Heart right ventricle (tissue), 16 donors: Measurements from ENCODE around the gene ALKBH3. TPM values are rescaled to one million over a fixed set of nuclear protein-coding genes. Genes with fewer than 3 reads are reported as not detected.

Experiments
- ATAC-seq, 8 donors: fragments of 200-7000 bp; cut with Tn5 transposase; one replicate each; pipeline ENCODE4 v1.9.1; 2020; ENCODE audit warnings: mild to moderate bottlenecking in 8 of 8, moderate library complexity in 8 of 8, moderate number of reproducible peaks in 1 of 8
- DNase-seq, 2 donors: peaks; one replicate each; pipeline ENCODE4 v3.0.0-alpha.2; 2020
- H3K27ac ChIP-seq, 10 donors: fragments of 200-600 bp; sonication (generic) in 2 of 10; one replicate each; pipeline versions ENCODE4 v1.5.0 to v1.8.0; 2020 to 2022; ENCODE audit warnings: mild to moderate bottlenecking in 3 of 10
- H3K27me3 ChIP-seq, 7 donors: fragments of 200-600 bp; one replicate each; pipeline ENCODE4 v1.8.0; 2021 to 2022; ENCODE audit warnings: mild to moderate bottlenecking in 2 of 7
- H3K36me3 ChIP-seq, 9 donors: fragments of 200-600 bp; sonication (generic) in 1 of 9; one replicate each; pipeline versions ENCODE4 v1.5.0 to v1.8.0; 2020 to 2022; ENCODE audit warnings: mild to moderate bottlenecking in 2 of 9
- H3K4me1 ChIP-seq, 9 donors: fragments of 200-600 bp; sonication (generic) in 1 of 9; one replicate each; pipeline versions ENCODE4 v1.5.0 to v1.8.0; 2020 to 2022; ENCODE audit warnings: mild to moderate bottlenecking in 4 of 9
- H3K4me3 ChIP-seq, 10 donors: fragments of 200-600 bp; sonication (generic) in 2 of 10; one replicate each; pipeline versions ENCODE4 v1.5.0 to v1.8.0; 2020 to 2022; ENCODE audit warnings: mild to moderate bottlenecking in 7 of 10, moderate library complexity in 2 of 10
- H3K9me3 ChIP-seq, 11 donors: fragments of 200-600 bp in 10 of 11; sonication (generic) in 2 of 11; one replicate each; pipeline versions ENCODE4 v1.5.0 to v1.8.0; 2013 to 2022; ENCODE audit warnings: mild to moderate bottlenecking in 2 of 11, control low read depth in 1 of 11, moderate library complexity in 1 of 11
- WGBS, 2 donors: extraction: QIAGEN DNeasy Blood & Tissue Kit; methylation state at CpG; one replicate each; pipeline ENCODE4 v1.1.7; 2013; ENCODE audit warnings: inconsistent platforms in 1 of 2; 5-methylcytosine and 5-hydroxymethylcytosine counted together
- intact Hi-C, 10 donors: fragments of 100-400 bp; cut with DNase I; formaldehyde crosslinking; loops; one replicate each; pipeline versions ENCODE4 v1.11.1 to v1.14.2; 2022
- polyA plus RNA-seq, 2 donors: library from polyadenylated mRNA; stranded (reverse); fragments of 200-250 nt; gene quantifications; one replicate each; pipeline ENCODE4 v1.2.3, GENCODE V29; 2013
- total RNA-seq, 10 donors: library from RNA; stranded (reverse); fragmentation: NEBNext Ultra II Directional in 3 of 10; extraction: Animal tissue kit (Norgen Biotek cat#: 25700) in 3 of 10; gene quantifications; one replicate each; pipeline versions ENCODE4 v1.2.1 to v1.2.4, GENCODE V29; 2021 to 2023
- TF ChIP-seq, protein P1 (sequence below), 9 donors: fragments of 200-600 bp; sonication (generic) in 2 of 9; IDR thresholded peaks; one replicate each; pipeline versions ENCODE4 v1.5.0 to v1.8.0; 2021 to 2022; ENCODE audit warnings: antibody characterized with exemption in 9 of 9, mild to moderate bottlenecking in 5 of 9, moderate library complexity in 1 of 9
- donor health status: Arrhythmogenic right ventricular cardiomyopathy.
- donor health status: ischemic (EF 13 %, LVEDD 7.1; RV severe dilation, severe dysfunction).
- donor health status: healthy with polysubstance abuse.
- donor health status: DM: no; HTN: yes; CAD: no.
- donor health status: DM: no; HTN: no; CAD: no.
- donor health status: ischemic (EF 25% LVEDD 6.9; RV normal size, moderate dysfunction).
- donor health status: ischemic (EF 25% LVEDD 5.7; RV mildly dilated, moderate dysfunction).
- donor health status: healthy.
- donor health status: DM: yes; HTN: yes; CAD: no.
- donor health status: Ischemic cardiomyopathy.
- donor health status: ischemic (EF 35%, LVEDD 5.7; RV mildly dilated, moderate dysfunction).
- donor health status: nonischemic (EF 11% LVEDD 7.7; RV severe dilation, severe dysfunction).
- donor health status: DM: yes; HTN: yes; CAD: no.
- donor health status: PGD.
- donor health status: ischemic (EF 29% LVEDD 5.4; RV normal size, mild dysfunction).
- donor health status: nonischemic (EF 23%, LVEDD 6.1; RV moderate dilation, normal function).

ALKBH3 gene
- total and polyA plus RNA-seq, 12 donors = 9.2 to 20.5 (median 18.4) TPM

DNA sequence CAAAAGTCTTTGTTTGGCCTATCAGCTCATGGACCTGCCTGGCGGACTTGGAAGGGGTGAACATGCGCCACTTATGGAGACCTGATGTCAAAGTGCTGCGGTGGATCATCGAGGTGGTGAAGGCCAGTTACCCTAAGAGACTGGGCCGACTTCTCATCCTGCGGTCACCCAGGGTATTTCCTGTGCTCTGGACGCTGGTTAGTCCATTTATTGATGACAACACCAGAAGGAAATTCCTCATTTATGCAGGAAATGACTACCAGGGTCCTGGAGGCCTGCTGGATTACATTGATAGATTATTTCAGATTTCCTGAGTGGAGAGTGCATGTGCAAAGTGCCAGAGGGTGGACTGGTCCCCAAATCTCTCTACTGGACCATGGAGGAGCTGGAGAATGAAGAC, 17.9 kb downstream of the ALKBH3 start:
- DNase-seq = no peak
- Histone ChIP-seq H3K27me3 (no peaks in the 10 kb centered on the region), H3K4me1 (no peaks in the 10 kb centered on the region), H3K4me3 (no peak overlapping the region), H3K9me3 (no peaks in the 10 kb centered on the region), H3K36me3 (peaks cover 0 to 99% (median 43%) of the 10 kb centered on the region in 9 donors), H3K27ac (no peak overlapping the region)
- intact Hi-C loops = loop anchor here in 1 of 10 donors (5.0 kb wide), 1 partner anchor 34 kb away; no protein-coding TSS in a partner anchor
- WGBS, 2 donors = 80 to 84% methylated on average over 7 of the region's 7 CpGs
- ATAC-seq = no peak
- TF ChIP-seq, protein P1, sequence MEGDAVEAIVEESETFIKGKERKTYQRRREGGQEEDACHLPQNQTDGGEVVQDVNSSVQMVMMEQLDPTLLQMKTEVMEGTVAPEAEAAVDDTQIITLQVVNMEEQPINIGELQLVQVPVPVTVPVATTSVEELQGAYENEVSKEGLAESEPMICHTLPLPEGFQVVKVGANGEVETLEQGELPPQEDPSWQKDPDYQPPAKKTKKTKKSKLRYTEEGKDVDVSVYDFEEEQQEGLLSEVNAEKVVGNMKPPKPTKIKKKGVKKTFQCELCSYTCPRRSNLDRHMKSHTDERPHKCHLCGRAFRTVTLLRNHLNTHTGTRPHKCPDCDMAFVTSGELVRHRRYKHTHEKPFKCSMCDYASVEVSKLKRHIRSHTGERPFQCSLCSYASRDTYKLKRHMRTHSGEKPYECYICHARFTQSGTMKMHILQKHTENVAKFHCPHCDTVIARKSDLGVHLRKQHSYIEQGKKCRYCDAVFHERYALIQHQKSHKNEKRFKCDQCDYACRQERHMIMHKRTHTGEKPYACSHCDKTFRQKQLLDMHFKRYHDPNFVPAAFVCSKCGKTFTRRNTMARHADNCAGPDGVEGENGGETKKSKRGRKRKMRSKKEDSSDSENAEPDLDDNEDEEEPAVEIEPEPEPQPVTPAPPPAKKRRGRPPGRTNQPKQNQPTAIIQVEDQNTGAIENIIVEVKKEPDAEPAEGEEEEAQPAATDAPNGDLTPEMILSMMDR (IDR thresholded peaks at IDR 0.05) = no peak

DNA sequence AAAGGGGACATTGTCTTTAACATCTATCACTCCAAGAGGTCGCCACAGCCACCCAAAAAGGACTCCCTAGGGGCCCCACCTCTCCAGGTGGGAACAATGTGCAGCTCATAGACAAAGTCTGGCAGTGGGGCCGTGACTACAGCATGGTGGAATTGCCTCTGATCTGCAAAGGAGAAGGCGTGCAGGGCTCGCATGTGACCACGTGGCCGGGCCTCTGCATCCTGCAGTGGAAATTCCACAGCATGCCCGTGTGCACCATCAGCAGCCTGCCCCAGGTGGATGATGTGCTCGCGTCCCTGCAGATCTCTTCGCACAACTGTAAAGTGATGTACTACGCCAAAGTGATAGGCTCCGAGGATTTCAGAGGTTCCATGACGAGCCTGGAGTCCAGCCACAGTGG, 18.5 kb downstream of the ALKBH3 start:
- peaks cover 0 to 2% (median 0%) of the 10 kb centered on the region in 9 donors for H3K4me1 ChIP-seq
- intact Hi-C loops = loop anchor here in 1 of 10 donors (5.0 kb wide), 1 partner anchor 33 kb away; no protein-coding TSS in a partner anchor
- ATAC-seq = no peak
- TF ChIP-seq, protein P1 (IDR thresholded peaks at IDR 0.05) = no peak
- H3K27ac ChIP-seq = no peak overlapping the region
- 88 to 90% methylated on average over 13 of the region's 13 CpGs for WGBS, 2 donors
- H3K4me3 ChIP-seq = no peak overlapping the region
- H3K9me3 ChIP-seq = no peaks in the 10 kb centered on the region
- peaks cover 0 to 99% (median 45%) of the 10 kb centered on the region in 9 donors for H3K36me3 ChIP-seq
- H3K27me3 ChIP-seq = no peaks in the 10 kb centered on the region
- DNase-seq = no peak

DNA sequence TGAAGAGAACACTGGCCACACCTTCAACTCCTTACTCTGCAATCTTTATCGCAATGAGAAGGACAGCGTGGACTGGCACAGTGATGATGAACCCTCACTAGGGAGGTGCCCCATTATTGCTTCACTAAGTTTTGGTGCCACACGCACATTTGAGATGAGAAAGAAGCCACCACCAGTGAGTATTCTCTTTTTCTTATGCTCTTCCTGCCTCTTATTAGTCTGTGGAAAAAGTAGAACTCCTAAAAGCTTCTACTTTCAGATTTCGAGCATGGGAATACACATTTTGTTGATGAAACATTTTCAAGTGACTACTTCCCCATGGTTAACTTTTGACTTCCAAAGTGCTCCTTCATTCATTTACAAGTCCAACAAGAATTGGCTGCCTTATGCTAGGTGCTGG, 20.9 kb downstream of the ALKBH3 start:
- Histone ChIP-seq H3K4me1 (peaks cover 3 to 27% (median 17%) of the 10 kb centered on the region in 9 donors), H3K27me3 (no peaks in the 10 kb centered on the region), H3K27ac (no peak overlapping the region), H3K4me3 (no peak overlapping the region), H3K36me3 (peaks cover 0 to 84% (median 36%) of the 10 kb centered on the region in 9 donors), H3K9me3 (no peaks in the 10 kb centered on the region)
- TF ChIP-seq, protein P1 (IDR thresholded peaks at IDR 0.05) = no peak
- 95 to 97% methylated on average over 4 of the region's 4 CpGs for WGBS, 2 donors
- ATAC-seq = no peak
- no peak for DNase-seq
- intact Hi-C loops = no loop called here

DNA sequence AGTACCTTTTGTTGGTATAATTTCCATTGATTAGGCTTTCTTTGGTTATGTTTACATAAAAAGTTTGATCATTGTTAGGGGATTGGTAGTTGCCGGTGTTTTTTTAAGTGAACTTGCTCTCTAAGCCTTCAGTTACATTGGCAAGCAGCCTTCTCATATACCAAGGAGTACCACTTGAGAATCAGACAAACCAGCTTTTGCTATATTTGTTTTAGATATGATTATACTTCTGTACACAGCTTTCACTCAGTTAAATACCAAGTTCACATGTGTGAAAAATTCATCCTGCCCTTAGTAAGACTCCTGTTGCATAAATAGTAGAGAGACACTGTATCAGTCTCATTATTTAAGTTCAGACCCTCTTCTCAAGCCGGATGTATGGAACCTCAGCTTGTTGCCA, 22.4 kb downstream of the ALKBH3 start:
- Histone ChIP-seq H3K27me3 (no peaks in the 10 kb centered on the region), H3K36me3 (peaks cover 0 to 74% (median 29%) of the 10 kb centered on the region in 9 donors), H3K4me1 (peaks cover 3 to 40% (median 22%) of the 10 kb centered on the region in 9 donors), H3K4me3 (no peak overlapping the region), H3K9me3 (no peaks in the 10 kb centered on the region), H3K27ac (no peak overlapping the region)
- TF ChIP-seq, protein P1 (IDR thresholded peaks at IDR 0.05) = no peak
- ATAC-seq (no peak), DNase-seq (no peak)
- 94 to 98% methylated on average over 2 of the region's 2 CpGs for WGBS, 2 donors
- intact Hi-C loops = no loop called here
